Measurements from ENCODE around the gene DERL3.

- TF ChIP-seq CTCF (IDR thresholded peaks at IDR 0.05) (no peak), SIN3A (IDR thresholded peaks at IDR 0.05; ENCODE audit: borderline replicate concordance, insufficient read depth, low read depth, low read length) (no peak)
These were observed 2.5 kb downstream of the DERL3 start for GRCh38 chr22:23836281-23836680.
